Lower leg skin (tissue), 4 donors: ENCODE measurements around the gene TNF. TPM values are rescaled to one million over a fixed set of nuclear protein-coding genes. Genes with fewer than 3 reads are reported as not detected.

ENCODE experiments used
- DNase-seq, 2 donors: peaks; one replicate each; pipeline ENCODE4 v3.0.0-alpha.2; 2019; ENCODE audit warnings: low spot score in 2 of 2
- H3K4me3 ChIP-seq: fragments of 200-600 bp; sonication (generic); 2 replicates; pipeline ENCODE4 v1.5.1; 2017; ENCODE audit warnings: mild to moderate bottlenecking, low read depth; ENCODE audit not compliant: poor library complexity, severe bottlenecking
- POLR2A ChIP-seq, 2 donors: fragments of 450-650 bp; IDR thresholded peaks; one replicate each; pipeline ENCODE4 v1.6.1; 2016 to 2017; ENCODE audit warnings: antibody characterized with exemption in 2 of 2, mild to moderate bottlenecking in 1 of 2, moderate library complexity in 1 of 2
- WGBS, 2 donors: methylation state at CpG; one replicate each; pipeline ENCODE4 v1.1.5; 2018; 5-methylcytosine and 5-hydroxymethylcytosine counted together
- intact Hi-C: fragments of 100-400 bp; cut with DNase I; formaldehyde crosslinking; loops from one replicate; pipeline ENCODE4 v1.15.0; 2023; ENCODE audit warnings: low total_unique reads
- total RNA-seq, 4 donors: library from RNA; depleted of rRNA; stranded (reverse); fragments of >200 nt; gene quantifications; one replicate each; pipeline ENCODE4 v1.1.0, GENCODE V29; 2016
- TF ChIP-seq, protein P1 (sequence below), 3 donors: fragments of 450-650 bp; IDR thresholded peaks; one replicate each; pipeline ENCODE4 v1.5.1; 2016; ENCODE audit warnings: antibody characterized with exemption in 3 of 3, mild to moderate bottlenecking in 3 of 3, moderate library complexity in 2 of 3

The TNF gene
- total RNA-seq, 4 donors from 2014 or later, result 0.38 to 1.4 (median 0.59) TPM

DNA sequence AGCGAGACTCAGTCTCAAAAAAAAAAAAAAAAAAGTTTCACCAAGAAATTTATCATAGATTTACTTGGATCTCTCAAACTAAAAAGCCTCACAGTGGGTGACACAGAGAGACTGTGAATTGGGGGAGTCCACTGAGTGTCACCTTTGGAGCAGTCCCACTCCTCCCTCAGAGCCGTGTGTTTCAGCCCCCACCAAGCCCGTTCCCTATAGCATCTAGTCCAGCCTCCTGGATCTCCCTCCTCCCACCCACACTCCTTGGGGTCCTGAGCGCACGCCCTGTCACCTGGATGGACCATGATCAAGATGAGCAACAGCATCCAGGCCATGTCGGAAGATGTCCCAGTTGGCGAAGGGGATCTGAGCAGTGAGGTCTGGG is 17.0 kb downstream of the TNF start:
- intact Hi-C loops, result no loop called here
- no peak overlapping the region for H3K4me3 ChIP-seq
- WGBS, 2 donors, result 86 to 91% methylated on average over 7 of the region's 7 CpGs
- no peak for DNase-seq
- TF ChIP-seq, protein P1, sequence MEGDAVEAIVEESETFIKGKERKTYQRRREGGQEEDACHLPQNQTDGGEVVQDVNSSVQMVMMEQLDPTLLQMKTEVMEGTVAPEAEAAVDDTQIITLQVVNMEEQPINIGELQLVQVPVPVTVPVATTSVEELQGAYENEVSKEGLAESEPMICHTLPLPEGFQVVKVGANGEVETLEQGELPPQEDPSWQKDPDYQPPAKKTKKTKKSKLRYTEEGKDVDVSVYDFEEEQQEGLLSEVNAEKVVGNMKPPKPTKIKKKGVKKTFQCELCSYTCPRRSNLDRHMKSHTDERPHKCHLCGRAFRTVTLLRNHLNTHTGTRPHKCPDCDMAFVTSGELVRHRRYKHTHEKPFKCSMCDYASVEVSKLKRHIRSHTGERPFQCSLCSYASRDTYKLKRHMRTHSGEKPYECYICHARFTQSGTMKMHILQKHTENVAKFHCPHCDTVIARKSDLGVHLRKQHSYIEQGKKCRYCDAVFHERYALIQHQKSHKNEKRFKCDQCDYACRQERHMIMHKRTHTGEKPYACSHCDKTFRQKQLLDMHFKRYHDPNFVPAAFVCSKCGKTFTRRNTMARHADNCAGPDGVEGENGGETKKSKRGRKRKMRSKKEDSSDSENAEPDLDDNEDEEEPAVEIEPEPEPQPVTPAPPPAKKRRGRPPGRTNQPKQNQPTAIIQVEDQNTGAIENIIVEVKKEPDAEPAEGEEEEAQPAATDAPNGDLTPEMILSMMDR (IDR thresholded peaks at IDR 0.05), result no peak
- no peak for TF ChIP-seq POLR2A (IDR thresholded peaks at IDR 0.05)

DNA sequence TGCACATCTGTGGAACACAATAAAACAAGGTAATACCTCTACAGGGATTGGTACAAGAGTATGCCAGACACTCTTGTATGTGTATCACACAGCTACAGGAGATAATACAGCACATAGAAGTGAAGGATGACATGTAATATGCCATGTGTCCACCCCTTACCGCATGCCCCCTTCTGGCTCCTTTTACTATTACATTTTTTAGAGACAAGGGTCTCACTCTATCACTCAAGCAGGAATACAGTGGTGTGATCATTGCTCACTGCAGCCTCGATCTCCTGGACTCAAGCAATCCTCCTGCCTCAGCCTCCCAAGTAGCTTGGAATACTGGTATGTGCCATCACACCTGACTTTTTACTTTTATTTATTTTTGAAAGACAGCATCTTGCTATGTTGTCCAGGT is 21.6 kb downstream of the TNF start:
- intact Hi-C loops, result loop anchor here (5.0 kb wide), 1 partner anchor 50 kb away; the partner anchor contains the start of genes ATP6V1G2 and NFKBIL1
- DNase-seq, result no peak
- 23 to 38% methylated on average over 2 of the region's 2 CpGs for WGBS, 2 donors

DNA sequence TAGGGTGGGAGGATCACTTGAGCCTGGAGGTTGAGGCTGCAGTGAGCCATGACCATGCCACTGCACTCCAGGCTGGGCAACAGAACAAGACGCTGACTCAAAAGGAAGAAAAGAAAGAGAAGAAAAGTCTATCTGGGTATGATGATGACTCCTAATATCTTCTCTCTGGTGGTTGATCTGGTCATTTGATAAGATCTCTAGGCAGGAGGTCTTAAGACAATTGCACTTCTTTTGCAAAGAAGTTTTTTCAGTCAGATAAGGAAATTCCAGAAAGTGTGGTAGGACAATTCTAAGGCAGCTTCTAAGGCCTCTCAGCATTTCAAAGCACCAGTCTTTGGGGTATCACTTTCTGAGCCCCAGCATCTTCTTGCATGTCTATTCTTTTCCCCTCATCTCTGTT is 32.0 kb downstream of the TNF start:
- no peak for TF ChIP-seq POLR2A (IDR thresholded peaks at IDR 0.05)
- TF ChIP-seq, protein P1 (IDR thresholded peaks at IDR 0.05), result no peak
- intact Hi-C loops, result no loop called here
- WGBS, 2 donors, result 81 to 93% methylated on average over 1 of the region's 1 CpG
- no peak for DNase-seq
- H3K4me3 ChIP-seq, result no peak overlapping the region

More for the DNA sequence above, 21.6 kb downstream of the TNF start:
- no peak for TF ChIP-seq POLR2A (IDR thresholded peaks at IDR 0.05)
- TF ChIP-seq, protein P1 (IDR thresholded peaks at IDR 0.05), result no peak
- no peak overlapping the region for H3K4me3 ChIP-seq

DNA sequence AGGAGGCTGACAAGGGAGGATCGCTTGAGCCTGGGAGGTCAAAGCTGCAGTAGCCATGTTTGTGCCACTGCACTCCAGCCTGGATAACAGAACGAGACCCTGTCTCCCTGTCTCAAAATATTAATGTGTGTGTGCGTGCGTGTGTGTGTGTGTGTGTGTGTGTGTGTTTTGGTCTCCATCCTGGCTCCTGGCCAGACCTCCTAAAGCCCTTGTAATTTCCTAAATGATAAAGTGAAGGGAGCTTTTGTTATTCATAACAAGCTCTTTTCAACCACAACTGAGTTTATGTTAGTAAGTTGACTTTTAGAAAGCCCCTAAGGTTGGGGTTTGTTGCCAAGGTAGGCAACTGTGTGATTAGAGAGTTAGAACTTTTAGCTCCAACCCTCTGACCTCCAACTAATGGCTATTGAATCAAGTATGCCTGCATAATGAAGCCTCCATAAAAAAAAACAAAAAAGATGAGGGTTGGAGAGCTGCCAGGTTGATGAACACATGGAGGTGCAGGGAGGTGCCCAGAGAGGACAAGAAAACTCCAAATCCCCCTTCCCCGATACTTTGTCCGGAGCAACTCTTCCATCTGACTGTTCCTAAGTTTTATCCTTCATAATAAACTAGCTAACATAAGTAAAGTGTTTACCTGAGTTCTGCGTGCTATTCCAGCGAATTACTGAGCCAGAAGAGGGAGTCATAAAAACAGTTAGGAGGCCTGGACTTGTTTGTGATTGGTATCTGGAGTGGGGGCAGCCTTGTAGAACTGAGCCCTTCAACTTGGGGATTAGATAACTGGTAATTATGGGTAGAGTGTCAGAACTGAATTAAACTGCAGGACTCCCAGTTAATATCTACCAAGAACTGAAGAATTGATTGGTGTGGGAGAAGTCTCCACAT is 34.4 kb downstream of the TNF start:
- 72 to 74% methylated on average over 8 of the region's 8 CpGs for WGBS, 2 donors
- no peak overlapping the region for H3K4me3 ChIP-seq
- intact Hi-C loops, result no loop called here
- DNase-seq, result no peak
- TF ChIP-seq POLR2A (IDR thresholded peaks at IDR 0.05), result no peak
- TF ChIP-seq, protein P1 (IDR thresholded peaks at IDR 0.05), result no peak

DNA sequence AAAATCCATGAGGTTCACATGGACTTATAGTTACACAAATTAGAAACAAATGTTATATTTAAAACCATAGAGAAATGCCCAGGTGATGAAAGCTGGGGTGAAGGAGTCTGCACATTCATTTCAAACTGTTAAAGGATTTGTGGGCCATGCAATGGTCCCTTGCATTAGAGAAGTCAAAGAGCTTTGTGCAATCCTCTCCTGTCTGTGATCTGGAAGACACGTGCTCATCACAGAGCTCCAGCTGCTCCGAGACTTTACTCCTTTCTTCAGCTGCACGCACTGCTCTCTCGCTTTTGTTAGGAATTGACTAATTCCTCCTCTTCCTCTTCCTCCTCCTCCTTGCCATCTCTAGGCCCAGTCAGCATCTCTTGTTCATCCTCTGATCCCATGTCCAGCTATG is 35.6 kb downstream of the TNF start:
- no peak overlapping the region for H3K4me3 ChIP-seq
- 41 to 81% methylated on average over 4 of the region's 4 CpGs for WGBS, 2 donors
- no peak for TF ChIP-seq POLR2A (IDR thresholded peaks at IDR 0.05)
- intact Hi-C loops, result no loop called here
- no peak for DNase-seq

DNA sequence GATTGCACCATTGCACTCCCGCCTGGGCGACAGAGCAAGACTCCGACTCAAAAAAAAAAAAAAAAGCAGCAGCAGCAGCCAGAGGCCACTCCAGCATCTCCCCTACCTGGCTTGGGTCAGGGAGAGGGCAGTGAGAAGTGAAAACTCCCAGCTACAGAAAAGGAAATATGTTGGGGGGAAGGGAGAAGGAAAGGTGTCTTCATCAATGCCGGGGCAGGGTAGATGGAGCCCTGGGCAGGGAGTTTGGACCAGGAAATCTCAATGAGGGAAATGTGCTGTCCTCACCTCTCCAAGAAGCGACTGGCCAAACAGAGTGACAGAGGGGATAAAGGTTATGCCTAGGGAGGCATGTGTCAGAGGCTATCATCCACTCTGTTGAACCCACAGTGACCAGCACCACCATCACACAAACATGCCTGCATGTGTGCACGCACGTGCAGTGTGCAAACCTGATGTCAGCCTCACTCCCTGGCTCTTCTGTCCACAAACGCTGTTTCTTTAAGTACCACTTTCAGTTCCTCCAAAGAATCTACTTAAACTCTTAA is 38.8 kb downstream of the TNF start:
- H3K4me3 ChIP-seq, result no peak overlapping the region
- intact Hi-C loops, result no loop called here
- TF ChIP-seq, protein P1 (IDR thresholded peaks at IDR 0.05), result no peak
- no peak for TF ChIP-seq POLR2A (IDR thresholded peaks at IDR 0.05)
- 72 to 84% methylated on average over 8 of the region's 8 CpGs for WGBS, 2 donors
- DNase-seq, result no peak
